HTERT RPE-1 (cell line): ENCODE results near the gene HEBP2.

Source experiments
- in situ Hi-C: fragments of 300-500 bp; cut with MboI; formaldehyde crosslinking; loops from 4 replicates; pipeline ENCODE4 v1.14.3; 2020; ENCODE audit warnings: low sequenced_read_pairs

HEBP2 gene

GRCh38 chr6:138396709-138397108, 7.3 kb upstream of the HEBP2 start:
- in situ Hi-C loops, result no loop called here

DNA sequence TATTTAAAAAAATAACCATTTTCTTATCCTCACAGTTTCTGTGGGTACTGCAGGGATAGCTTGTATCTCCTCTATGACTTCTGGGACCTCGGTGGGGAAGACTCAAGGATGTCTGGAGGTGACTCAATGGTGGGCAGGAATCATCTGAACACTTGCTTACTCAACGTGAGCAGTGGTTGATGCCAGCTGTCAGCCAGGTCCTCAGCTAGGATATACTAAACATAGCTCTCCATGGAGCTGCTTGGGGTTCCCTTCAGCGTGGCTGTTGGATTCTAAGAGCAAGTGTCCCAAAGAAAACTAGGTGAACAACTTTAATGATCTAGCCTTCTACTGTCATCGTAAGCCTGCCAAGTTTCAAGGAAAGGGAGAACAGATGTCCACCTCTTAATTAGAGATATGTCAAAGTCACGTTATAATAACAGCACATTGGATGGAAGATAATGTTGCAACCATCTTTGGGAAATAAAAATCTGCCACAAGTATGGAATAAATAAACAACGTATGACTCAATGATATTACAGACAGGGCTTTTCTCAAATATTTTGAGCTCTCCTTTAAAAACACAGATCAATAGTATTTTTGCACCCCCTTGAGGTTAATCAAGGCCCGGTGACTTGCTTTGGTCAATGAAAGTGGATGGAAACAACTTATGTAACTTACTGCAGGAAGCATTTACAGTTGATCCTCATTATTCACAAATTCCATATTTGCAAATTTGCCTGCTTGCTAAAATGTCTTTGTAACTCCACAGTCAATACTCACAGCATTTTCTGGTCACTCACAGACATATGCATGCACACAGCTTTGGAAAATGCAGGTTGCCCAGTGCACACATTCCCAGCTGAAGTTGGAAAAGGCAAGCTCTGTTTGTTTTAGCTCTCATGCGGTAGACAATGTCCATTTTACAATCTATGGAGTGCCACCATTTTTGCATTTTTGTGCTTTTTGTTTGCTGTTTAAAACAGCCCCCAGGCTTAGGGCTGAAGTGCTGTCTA, 6.6 kb upstream of the HEBP2 start:
- in situ Hi-C loops, result no loop called here

DNA sequence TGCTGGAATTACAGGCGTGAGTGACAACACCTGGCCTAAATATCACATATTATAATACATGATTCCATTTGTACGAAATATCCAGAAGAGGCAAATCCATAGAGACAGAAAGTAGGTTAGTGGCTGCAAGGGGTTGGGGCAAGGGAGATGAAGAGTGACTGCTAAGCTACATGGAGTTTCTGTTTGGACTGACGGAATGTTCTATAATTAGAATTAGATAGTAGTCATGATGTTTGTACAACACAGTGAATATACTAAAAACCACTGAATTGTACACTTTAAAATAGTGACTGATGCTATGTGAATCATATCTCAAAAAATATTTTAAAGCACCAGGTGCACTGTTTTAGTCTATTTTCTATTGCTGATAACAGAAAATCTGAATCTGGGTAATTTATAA, 3.7 kb upstream of the HEBP2 start:
- in situ Hi-C loops, result no loop called here

- in situ Hi-C loops, result no loop called here
These were observed 1.8 kb upstream of the HEBP2 start for GRCh38 chr6:138401960-138402837.

DNA sequence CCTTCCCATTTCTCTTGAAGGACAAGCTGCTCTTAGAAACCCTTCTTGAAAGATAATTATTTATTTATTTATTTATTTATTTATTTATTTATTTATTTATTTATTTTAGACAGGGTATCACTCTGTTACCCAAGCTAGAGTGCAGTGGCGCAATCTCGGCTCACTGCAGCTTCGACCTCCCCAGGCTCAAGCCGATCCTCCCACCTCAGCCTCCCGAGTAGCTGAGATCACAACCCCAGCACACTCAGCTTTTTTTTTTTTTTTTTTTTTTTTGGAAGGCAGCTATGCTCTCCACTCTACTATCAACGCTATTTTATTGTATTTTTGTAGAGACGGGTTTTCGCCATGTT, 1.2 kb upstream of the HEBP2 start:
- in situ Hi-C loops, result no loop called here

GRCh38 chr6:138403324-138403800, 661 bp upstream of the HEBP2 start:
- in situ Hi-C loops, result no loop called here

DNA sequence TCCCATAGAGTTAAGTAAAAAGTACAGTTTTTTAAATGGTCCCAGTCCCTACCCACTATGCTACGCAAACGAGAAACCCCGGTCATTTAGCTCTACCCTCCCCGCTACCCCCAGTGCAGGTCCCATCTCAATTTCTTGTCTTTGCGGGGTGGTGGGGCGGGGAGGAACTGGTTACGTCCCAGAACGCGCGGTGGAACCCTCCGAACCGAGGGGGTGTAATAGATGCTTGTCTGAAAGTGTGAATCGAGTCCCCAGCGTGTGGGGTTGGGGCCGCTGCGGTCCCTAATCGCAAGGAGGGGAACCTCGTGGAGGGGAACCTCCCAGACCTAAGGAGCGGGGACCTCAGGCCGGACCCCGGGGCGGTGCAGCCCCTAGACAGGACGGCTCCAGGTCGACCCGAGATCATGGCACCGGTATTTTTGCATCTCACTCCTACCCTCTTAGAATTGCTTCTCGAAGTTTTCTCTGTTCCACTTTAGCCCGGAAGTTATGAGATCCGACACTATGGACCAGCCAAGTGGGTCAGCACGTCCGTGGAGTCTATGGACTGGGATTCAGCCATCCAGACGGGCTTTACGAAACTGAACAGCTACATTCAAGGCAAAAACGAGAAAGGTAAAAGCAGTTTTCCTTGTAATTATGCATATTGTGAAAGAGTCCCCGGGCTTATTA, 779 bp downstream of the HEBP2 start:
- in situ Hi-C loops, result no loop called here

- in situ Hi-C loops, result no loop called here
These were observed 1.9 kb downstream of the HEBP2 start for GRCh38 chr6:138405816-138406413.

- in situ Hi-C loops, result no loop called here
These were observed 2.4 kb downstream of the HEBP2 start for GRCh38 chr6:138406443-138406842.

GRCh38 chr6:138410048-138410735, 6.2 kb downstream of the HEBP2 start:
- in situ Hi-C loops, result no loop called here

GRCh38 chr6:138410972-138411880, 7.2 kb downstream of the HEBP2 start:
- in situ Hi-C loops, result no loop called here

DNA sequence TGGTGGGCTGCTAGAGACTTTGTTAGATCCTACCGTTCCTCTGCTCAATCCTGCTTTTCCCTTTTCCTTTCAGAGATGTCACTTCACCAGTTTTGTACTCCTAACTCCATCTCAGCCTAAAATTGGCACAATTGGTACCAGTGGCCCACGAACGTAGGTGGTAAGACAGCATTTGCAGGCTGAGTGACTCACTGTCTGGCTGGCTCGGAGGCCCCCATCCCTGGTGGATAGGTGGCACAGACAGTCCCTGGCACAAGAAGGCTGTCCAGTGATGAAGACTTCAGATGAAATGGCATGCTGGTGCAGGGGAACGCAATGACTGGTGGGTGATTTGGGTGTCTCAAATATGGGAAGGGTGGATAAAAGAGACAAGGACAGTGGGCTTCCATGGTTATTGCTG, 11.1 kb downstream of the HEBP2 start:
- in situ Hi-C loops, result no loop called here

DNA sequence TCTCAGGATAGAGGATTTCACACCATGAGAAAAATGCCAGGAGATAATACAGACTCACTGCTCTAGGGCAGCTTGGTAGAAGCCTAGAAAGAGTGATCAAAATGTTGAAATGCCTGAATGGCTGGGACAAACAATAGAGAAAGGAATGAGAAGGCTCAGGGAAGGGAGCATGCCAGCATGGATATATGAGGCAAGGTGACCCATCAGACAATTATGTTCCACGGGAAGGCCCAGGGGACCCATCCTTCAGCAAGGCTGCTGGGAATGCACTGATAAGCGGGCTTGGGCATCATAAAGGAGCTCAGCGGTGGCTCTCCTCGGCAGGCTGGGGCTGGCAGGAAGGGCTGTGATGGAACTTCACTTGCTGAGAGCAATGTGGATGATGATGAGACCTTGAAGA, 12.2 kb downstream of the HEBP2 start:
- in situ Hi-C loops, result no loop called here

GRCh38 chr6:138417493-138418117, 13.6 kb downstream of the HEBP2 start:
- in situ Hi-C loops, result no loop called here

DNA sequence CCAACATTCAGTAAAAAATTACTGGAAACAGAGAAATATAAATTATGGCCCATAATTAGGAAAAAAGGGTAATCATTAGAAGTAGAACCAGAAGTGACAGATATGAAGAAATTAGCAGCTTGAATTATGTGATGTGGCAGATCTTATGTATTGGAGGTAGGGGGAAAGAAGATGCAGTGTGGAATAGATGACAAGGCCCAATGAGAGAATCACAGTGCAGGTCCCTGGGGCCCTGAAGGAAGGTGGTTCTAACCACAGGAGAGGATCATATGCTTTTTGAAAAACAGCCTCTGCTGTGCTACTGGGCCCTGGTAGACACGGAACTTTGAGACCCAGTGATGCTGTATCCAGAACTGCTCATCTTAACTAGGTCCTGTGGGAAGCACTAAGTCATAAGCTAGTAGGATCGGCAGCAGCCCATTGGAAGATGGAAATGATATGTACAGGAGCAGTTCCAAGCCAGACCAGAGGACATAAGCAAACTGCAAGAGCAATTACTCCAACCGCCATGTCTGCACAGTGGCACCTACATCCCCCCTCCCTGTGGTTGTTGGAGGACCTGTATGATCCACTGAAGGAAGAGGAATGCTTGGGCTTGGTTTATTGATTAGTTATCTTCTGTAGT, 14.2 kb downstream of the HEBP2 start:
- in situ Hi-C loops, result no loop called here

GRCh38 chr6:138419766-138420165, 15.7 kb downstream of the HEBP2 start:
- in situ Hi-C loops, result no loop called here

GRCh38 chr6:138420356-138420755, 16.3 kb downstream of the HEBP2 start:
- in situ Hi-C loops, result no loop called here

GRCh38 chr6:138421089-138421488, 17.1 kb downstream of the HEBP2 start:
- in situ Hi-C loops, result no loop called here
